HepG2 (cell line): Measurements from ENCODE around the gene TRIM59. TPM values are rescaled to one million over a fixed set of nuclear protein-coding genes. Genes with fewer than 3 reads are reported as not detected.
A peak's percentile ranks its signal among the peaks of the same experiment; 100 is the strongest.

Experiments used
- ATF7 ChIP-seq, 2 experiments: fragments of 450-650 bp in 1 of 2; sonication (generic) in 1 of 2; formaldehyde crosslinking in 1 of 2; IDR thresholded peaks; 2 replicates each; pipeline versions ENCODE4 v1.4.0 to v1.6.1; 2016 to 2020; ENCODE audit warnings: antibody characterized with exemption in 1 of 2, mild to moderate bottlenecking in 1 of 2, missing genetic modification reagents in 1 of 2
- HOXD1 ChIP-seq: sonication (generic); formaldehyde crosslinking; IDR thresholded peaks from 2 replicates; pipeline ENCODE4 v1.5.0; 2020; ENCODE audit warnings: missing genetic modification reagents
- IRX3 ChIP-seq: sonication (generic); formaldehyde crosslinking; IDR thresholded peaks from 2 replicates; pipeline ENCODE4 v1.8.1; 2023; ENCODE audit warnings: mild to moderate bottlenecking, low read depth, missing genetic modification reagents, borderline replicate concordance
- JUNB ChIP-seq: sonication (generic); formaldehyde crosslinking; IDR thresholded peaks from 2 replicates; pipeline ENCODE4 v1.8.0; 2022; ENCODE audit warnings: missing genetic modification reagents, mild to moderate bottlenecking, borderline replicate concordance
- POLR2AphosphoS5 ChIP-seq: IDR thresholded peaks from 2 replicates; pipeline ENCODE4 v1.6.1; 2012; ENCODE audit warnings: low read depth, low read length
- RARA ChIP-seq: IDR thresholded peaks from 2 replicates; pipeline ENCODE4 v1.6.1; 2016; ENCODE audit warnings: missing genetic modification reagents, missing compliant biosample characterization
- SIN3A ChIP-seq: IDR thresholded peaks from 2 replicates; pipeline ENCODE4 v1.6.1; 2011; ENCODE audit warnings: low read depth, mild to moderate bottlenecking, control low read depth, low read length, borderline replicate concordance
- SIN3B ChIP-seq: fragments of 150-350 bp; IDR thresholded peaks from 2 replicates; pipeline ENCODE4 v1.6.1; 2014; ENCODE audit warnings: low read length
- THAP11 ChIP-seq: IDR thresholded peaks from 2 replicates; pipeline ENCODE4 v1.6.1; 2016; ENCODE audit warnings: missing biosample characterization, missing genetic modification reagents
- TMF1 ChIP-seq: sonication (generic); formaldehyde crosslinking; IDR thresholded peaks from 2 replicates; pipeline ENCODE4 v1.8.1; 2022; ENCODE audit warnings: low read depth, missing genetic modification reagents
- ZNF234 ChIP-seq: sonication (generic); formaldehyde crosslinking; conservative IDR thresholded peaks from 2 replicates; pipeline ENCODE4 v1.5.1; 2020; ENCODE audit warnings: mild to moderate bottlenecking, missing genetic modification reagents
- ZNF496 ChIP-seq: sonication (generic); formaldehyde crosslinking; IDR thresholded peaks from 2 replicates; pipeline ENCODE4 v1.8.1; 2023; ENCODE audit warnings: mild to moderate bottlenecking, moderate library complexity, missing genetic modification reagents; ENCODE audit not compliant: insufficient replicate concordance
- ZNF614 ChIP-seq: IDR thresholded peaks from 2 replicates; pipeline ENCODE4 v1.6.1; 2018; ENCODE audit warnings: missing biosample characterization, missing genetic modification reagents, inconsistent platforms, borderline replicate concordance
- ZNF749 ChIP-seq: sonication (generic); formaldehyde crosslinking; IDR thresholded peaks from 2 replicates; pipeline ENCODE4 v1.8.0; 2022; ENCODE audit warnings: mild to moderate bottlenecking, missing genetic modification reagents, moderate library complexity, borderline replicate concordance
- ZNF781 ChIP-seq: sonication (generic); formaldehyde crosslinking; IDR thresholded peaks from 2 replicates; pipeline ENCODE4 v1.5.1; 2020; ENCODE audit warnings: borderline replicate concordance, mild to moderate bottlenecking, missing genetic modification reagents; ENCODE audit errors: not compliant biosample characterization
- polyA plus RNA-seq, 8 experiments: library from polyadenylated mRNA; depleted of rRNA in 3 of 8; stranded (reverse) in 7 of 8; unstranded in 1 of 8; fragments of >200 nt; fragmentation: Illumina TruSeq in 4 of 8; extraction: Trizol in 4 of 8; gene quantifications; 2 replicates each; pipeline versions ENCODE4 v1.2.1 to v1.2.3, GENCODE V29; 2011 to 2016; ENCODE audit warnings: low read depth in 4 of 8, missing spikeins in 1 of 8, mixed read lengths in 1 of 8; ENCODE audit not compliant: insufficient read depth in 1 of 8
- total RNA-seq, 5 experiments: library from RNA; depleted of rRNA; stranded (reverse); fragments of >200 nt; fragmentation: Illumina TruSeq; extraction: Trizol; gene quantifications; 2 replicates each; pipeline ENCODE4 v1.2.3, GENCODE V29; 2016; ENCODE audit warnings: low read depth in 1 of 5
- TF ChIP-seq, protein P1 (sequence below): IDR thresholded peaks from 2 replicates; pipeline ENCODE4 v1.4.0; 2020; ENCODE audit warnings: mild to moderate bottlenecking, missing genetic modification reagents
- TF ChIP-seq, protein P2 (sequence below): sonication (generic); formaldehyde crosslinking; IDR thresholded peaks from 2 replicates; pipeline ENCODE4 v1.4.0; 2020; ENCODE audit warnings: missing genetic modification reagents, borderline replicate concordance
- TF ChIP-seq, protein P3 (sequence below): IDR thresholded peaks from 2 replicates; pipeline ENCODE4 v1.6.1; 2016; ENCODE audit warnings: low read depth

The TRIM59 gene
- total and polyA plus RNA-seq, 2 of the 13 experiments (the other 11 are each of a cell fraction or from before 2014, with no cell fraction given) = 1.3 to 3.2 TPM

DNA sequence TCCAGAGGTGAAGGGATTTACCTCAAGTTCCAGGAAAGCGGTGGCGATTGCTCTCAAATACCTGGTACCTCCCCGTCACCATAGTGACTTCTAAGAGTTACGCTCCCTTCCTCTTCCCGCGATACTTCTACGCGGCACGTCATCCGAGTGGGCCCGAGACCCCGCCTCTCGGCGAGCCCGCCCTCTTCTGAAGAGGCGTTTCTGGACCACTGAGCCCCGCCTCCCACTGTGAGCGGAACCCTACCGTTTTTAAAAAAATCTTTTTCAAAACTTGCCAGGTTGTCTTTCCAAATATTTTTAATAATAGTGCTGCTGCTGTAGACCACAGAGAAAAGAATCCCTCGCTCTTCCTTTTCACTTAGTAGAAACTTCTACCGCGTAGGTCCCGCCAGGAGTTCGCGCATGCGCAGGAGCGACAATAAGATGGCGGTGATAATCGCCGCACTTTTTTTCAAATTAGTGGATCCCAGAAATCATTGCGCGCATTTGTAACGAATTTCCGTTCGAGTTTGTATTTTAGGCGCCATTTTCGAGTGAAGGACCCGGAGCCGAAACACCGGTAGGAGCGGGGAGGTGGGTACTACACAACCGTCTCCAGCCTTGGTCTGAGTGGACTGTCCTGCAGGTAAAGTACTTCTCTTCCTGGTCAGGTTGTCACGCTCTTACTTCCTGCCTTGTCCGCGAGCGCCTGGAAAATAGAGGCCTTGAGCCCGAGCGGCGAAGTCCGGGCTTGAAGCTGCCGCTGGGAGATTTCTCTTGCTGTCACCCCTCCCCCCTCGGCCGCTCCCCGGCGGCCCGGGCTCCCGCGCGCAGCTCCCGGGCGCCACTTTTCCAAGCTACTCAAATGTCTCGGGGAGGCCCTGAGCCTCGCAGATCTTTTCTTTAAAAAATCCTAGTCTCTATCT, 50.2 kb downstream of the TRIM59 start, which contains the start of the genes IFT80 and SMC4 (continued):
- TF ChIP-seq, protein P1, sequence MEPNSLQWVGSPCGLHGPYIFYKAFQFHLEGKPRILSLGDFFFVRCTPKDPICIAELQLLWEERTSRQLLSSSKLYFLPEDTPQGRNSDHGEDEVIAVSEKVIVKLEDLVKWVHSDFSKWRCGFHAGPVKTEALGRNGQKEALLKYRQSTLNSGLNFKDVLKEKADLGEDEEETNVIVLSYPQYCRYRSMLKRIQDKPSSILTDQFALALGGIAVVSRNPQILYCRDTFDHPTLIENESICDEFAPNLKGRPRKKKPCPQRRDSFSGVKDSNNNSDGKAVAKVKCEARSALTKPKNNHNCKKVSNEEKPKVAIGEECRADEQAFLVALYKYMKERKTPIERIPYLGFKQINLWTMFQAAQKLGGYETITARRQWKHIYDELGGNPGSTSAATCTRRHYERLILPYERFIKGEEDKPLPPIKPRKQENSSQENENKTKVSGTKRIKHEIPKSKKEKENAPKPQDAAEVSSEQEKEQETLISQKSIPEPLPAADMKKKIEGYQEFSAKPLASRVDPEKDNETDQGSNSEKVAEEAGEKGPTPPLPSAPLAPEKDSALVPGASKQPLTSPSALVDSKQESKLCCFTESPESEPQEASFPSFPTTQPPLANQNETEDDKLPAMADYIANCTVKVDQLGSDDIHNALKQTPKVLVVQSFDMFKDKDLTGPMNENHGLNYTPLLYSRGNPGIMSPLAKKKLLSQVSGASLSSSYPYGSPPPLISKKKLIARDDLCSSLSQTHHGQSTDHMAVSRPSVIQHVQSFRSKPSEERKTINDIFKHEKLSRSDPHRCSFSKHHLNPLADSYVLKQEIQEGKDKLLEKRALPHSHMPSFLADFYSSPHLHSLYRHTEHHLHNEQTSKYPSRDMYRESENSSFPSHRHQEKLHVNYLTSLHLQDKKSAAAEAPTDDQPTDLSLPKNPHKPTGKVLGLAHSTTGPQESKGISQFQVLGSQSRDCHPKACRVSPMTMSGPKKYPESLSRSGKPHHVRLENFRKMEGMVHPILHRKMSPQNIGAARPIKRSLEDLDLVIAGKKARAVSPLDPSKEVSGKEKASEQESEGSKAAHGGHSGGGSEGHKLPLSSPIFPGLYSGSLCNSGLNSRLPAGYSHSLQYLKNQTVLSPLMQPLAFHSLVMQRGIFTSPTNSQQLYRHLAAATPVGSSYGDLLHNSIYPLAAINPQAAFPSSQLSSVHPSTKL (CRISPR knock-in tag) = peak; percentile 22; the same call in 1 of the 2 replicates
- TF ChIP-seq IRX3 (peak; percentile 43; the same call in 1 of the 2 replicates), RARA (0 out of 2 replicates have a peak, but pooled peaks have one; percentile 5), ZNF749 (CRISPR knock-in tag) (0 out of 2 replicates have a peak, but pooled peaks have one; percentile 17), HOXD1 (CRISPR knock-in tag) (0 out of 2 replicates have a peak, but pooled peaks have one; percentile 35), ZNF781 (CRISPR knock-in tag) (peak; percentile 24), THAP11 (CRISPR knock-in tag) (peak; percentile 74), SIN3B (peak; percentile 95), POLR2AphosphoS5 (peak; percentile 81), SIN3A (peak; percentile 98), ZNF496 (CRISPR knock-in tag) (no peak), ZNF614 (CRISPR knock-in tag) (peak; percentile 63; the same call in 1 of the 2 replicates), JUNB (CRISPR knock-in tag) (0 out of 2 replicates have a peak, but pooled peaks have one; percentile 48), ATF7 (IDR thresholded peaks at IDR 0.05) (no peak), ATF7 (CRISPR knock-in tag; IDR thresholded peaks at IDR 0.05) (no peak), TMF1 (CRISPR knock-in tag) (0 out of 2 replicates have a peak, but pooled peaks have one; percentile 48), ZNF234 (CRISPR knock-in tag) (no peak)
- TF ChIP-seq, protein P2, sequence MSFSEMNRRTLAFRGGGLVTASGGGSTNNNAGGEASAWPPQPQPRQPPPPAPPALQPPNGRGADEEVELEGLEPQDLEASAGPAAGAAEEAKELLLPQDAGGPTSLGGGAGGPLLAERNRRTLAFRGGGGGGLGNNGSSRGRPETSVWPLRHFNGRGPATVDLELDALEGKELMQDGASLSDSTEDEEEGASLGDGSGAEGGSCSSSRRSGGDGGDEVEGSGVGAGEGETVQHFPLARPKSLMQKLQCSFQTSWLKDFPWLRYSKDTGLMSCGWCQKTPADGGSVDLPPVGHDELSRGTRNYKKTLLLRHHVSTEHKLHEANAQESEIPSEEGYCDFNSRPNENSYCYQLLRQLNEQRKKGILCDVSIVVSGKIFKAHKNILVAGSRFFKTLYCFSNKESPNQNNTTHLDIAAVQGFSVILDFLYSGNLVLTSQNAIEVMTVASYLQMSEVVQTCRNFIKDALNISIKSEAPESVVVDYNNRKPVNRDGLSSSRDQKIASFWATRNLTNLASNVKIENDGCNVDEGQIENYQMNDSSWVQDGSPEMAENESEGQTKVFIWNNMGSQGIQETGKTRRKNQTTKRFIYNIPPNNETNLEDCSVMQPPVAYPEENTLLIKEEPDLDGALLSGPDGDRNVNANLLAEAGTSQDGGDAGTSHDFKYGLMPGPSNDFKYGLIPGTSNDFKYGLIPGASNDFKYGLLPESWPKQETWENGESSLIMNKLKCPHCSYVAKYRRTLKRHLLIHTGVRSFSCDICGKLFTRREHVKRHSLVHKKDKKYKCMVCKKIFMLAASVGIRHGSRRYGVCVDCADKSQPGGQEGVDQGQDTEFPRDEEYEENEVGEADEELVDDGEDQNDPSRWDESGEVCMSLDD (CRISPR knock-in tag) = no peak
- TF ChIP-seq, protein P3, sequence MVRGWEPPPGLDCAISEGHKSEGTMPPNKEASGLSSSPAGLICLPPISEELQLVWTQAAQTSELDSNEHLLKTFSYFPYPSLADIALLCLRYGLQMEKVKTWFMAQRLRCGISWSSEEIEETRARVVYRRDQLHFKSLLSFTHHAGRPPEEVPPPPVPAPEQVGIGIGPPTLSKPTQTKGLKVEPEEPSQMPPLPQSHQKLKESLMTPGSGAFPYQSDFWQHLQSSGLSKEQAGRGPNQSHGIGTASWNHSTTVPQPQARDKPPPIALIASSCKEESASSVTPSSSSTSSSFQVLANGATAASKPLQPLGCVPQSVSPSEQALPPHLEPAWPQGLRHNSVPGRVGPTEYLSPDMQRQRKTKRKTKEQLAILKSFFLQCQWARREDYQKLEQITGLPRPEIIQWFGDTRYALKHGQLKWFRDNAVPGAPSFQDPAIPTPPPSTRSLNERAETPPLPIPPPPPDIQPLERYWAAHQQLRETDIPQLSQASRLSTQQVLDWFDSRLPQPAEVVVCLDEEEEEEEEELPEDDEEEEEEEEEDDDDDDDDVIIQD (CRISPR knock-in tag) = peak; percentile 43; the same call in 1 of the 2 replicates
